Measurements from ENCODE around the gene DNAAF3. TPM values are rescaled to one million over a fixed set of nuclear protein-coding genes. Genes with fewer than 3 reads are reported as not detected.

Gene DNAAF3
- total RNA-seq, 1 experiment from 2014 or later, result 13.1 TPM

- no peaks in the 10 kb centered on the region for H3K9me3 Mint-ChIP-seq (ENCODE audit: low read depth, unreplicated experiment)
- H3K36me3 Mint-ChIP-seq (ENCODE audit: insufficient read depth, unreplicated experiment), result peaks cover 14% of the 10 kb centered on the region
- H3K27me3 Mint-ChIP-seq (ENCODE audit: unreplicated experiment), result no peaks in the 10 kb centered on the region
- H3K27ac Mint-ChIP-seq (ENCODE audit: unreplicated experiment), result no peak overlapping the region
- H3K4me3 Mint-ChIP-seq (ENCODE audit: low read depth, unreplicated experiment), result no peak overlapping the region
- CTCF ChIA-PET, result no interaction called here
- DNase-seq, result no peak
- BruUV-seq (replicated peaks), result no TSS peak
- peaks cover under 1% of the 10 kb centered on the region for H3K4me1 Mint-ChIP-seq (ENCODE audit: low read depth, unreplicated experiment)
- intact Hi-C loops (cut with micrococcal nuclease; ENCODE audit: unreplicated experiment), result no loop called here
- no peak for TF ChIP-seq CTCF (IDR thresholded peaks at IDR 0.05; ENCODE audit: unreplicated experiment)
Observed at GRCh38 chr19:55196803-55197202, 30.4 kb upstream of the DNAAF3 start.

- intact Hi-C loops (cut with micrococcal nuclease; ENCODE audit: unreplicated experiment), result no loop called here
- Mint-ChIP-seq H3K27ac (ENCODE audit: unreplicated experiment) (no peak overlapping the region), H3K9me3 (ENCODE audit: low read depth, unreplicated experiment) (no peaks in the 10 kb centered on the region), H3K27me3 (ENCODE audit: unreplicated experiment) (no peaks in the 10 kb centered on the region), H3K4me3 (ENCODE audit: low read depth, unreplicated experiment) (no peak overlapping the region), H3K4me1 (ENCODE audit: low read depth, unreplicated experiment) (peaks cover 8% of the 10 kb centered on the region), H3K36me3 (ENCODE audit: insufficient read depth, unreplicated experiment) (peaks cover 20% of the 10 kb centered on the region)
- no TSS peak for BruUV-seq (replicated peaks)
- no peak for TF ChIP-seq CTCF (IDR thresholded peaks at IDR 0.05; ENCODE audit: unreplicated experiment)
- DNase-seq, result no peak
- CTCF ChIA-PET, result no interaction called here
Observed at GRCh38 chr19:55193481-55193880, 27.1 kb upstream of the DNAAF3 start.

- no TSS peak for BruUV-seq (replicated peaks)
- CTCF ChIA-PET, result no interaction called here
- H3K27me3 Mint-ChIP-seq (ENCODE audit: unreplicated experiment), result no peaks in the 10 kb centered on the region
- no peak for DNase-seq
- no peak overlapping the region for H3K4me3 Mint-ChIP-seq (ENCODE audit: low read depth, unreplicated experiment)
- intact Hi-C loops (cut with micrococcal nuclease; ENCODE audit: unreplicated experiment), result no loop called here
- peaks cover 16% of the 10 kb centered on the region for H3K36me3 Mint-ChIP-seq (ENCODE audit: insufficient read depth, unreplicated experiment)
- peaks cover 8% of the 10 kb centered on the region for H3K4me1 Mint-ChIP-seq (ENCODE audit: low read depth, unreplicated experiment)
- H3K27ac Mint-ChIP-seq (ENCODE audit: unreplicated experiment), result no peak overlapping the region
- TF ChIP-seq CTCF (IDR thresholded peaks at IDR 0.05; ENCODE audit: unreplicated experiment), result no peak
- no peaks in the 10 kb centered on the region for H3K9me3 Mint-ChIP-seq (ENCODE audit: low read depth, unreplicated experiment)
Observed at GRCh38 chr19:55189403-55189835, 23.0 kb upstream of the DNAAF3 start.

- no peak for DNase-seq
- Mint-ChIP-seq H3K27ac (ENCODE audit: unreplicated experiment) (no peak overlapping the region), H3K36me3 (ENCODE audit: insufficient read depth, unreplicated experiment) (peaks cover 20% of the 10 kb centered on the region), H3K4me1 (ENCODE audit: low read depth, unreplicated experiment) (peaks cover 8% of the 10 kb centered on the region), H3K4me3 (ENCODE audit: low read depth, unreplicated experiment) (no peak overlapping the region), H3K9me3 (ENCODE audit: low read depth, unreplicated experiment) (no peaks in the 10 kb centered on the region), H3K27me3 (ENCODE audit: unreplicated experiment) (no peaks in the 10 kb centered on the region)
- intact Hi-C loops (cut with micrococcal nuclease; ENCODE audit: unreplicated experiment), result no loop called here
- TF ChIP-seq CTCF (IDR thresholded peaks at IDR 0.05; ENCODE audit: unreplicated experiment), result no peak
- BruUV-seq (replicated peaks), result no TSS peak
- CTCF ChIA-PET, result no interaction called here
Observed at GRCh38 chr19:55188625-55189024, 22.2 kb upstream of the DNAAF3 start.

Data from Calu3 (cell line).